Upper lobe of left lung (tissue), 6 donors: Measurements from ENCODE around the gene TRAF3. TPM values are rescaled to one million over a fixed set of nuclear protein-coding genes. Genes with fewer than 3 reads are reported as not detected.
A peak's percentile ranks its signal among the peaks of the same experiment; 100 is the strongest.

Experiments
- ATAC-seq, 2 donors: fragments of 200-7000 bp; cut with Tn5 transposase; one replicate each; pipeline ENCODE4 v1.9.1; 2022; ENCODE audit warnings: mild to moderate bottlenecking in 2 of 2, moderate library complexity in 2 of 2; ENCODE audit not compliant: low FRiP score in 2 of 2
- DNase-seq, 2 donors: peaks; one replicate each; pipeline ENCODE4 v3.0.0-alpha.2; 2019 to 2020
- H3K27ac ChIP-seq, 4 donors: fragments of 200-600 bp; sonication (generic); one replicate each; pipeline ENCODE4 v1.5.1; 2016 to 2019
- H3K27me3 ChIP-seq, 4 donors: fragments of 200-600 bp; sonication (generic); one replicate each; pipeline ENCODE4 v1.5.1; 2017 to 2019
- H3K36me3 ChIP-seq, 4 donors: fragments of 200-600 bp; sonication (generic); one replicate each; pipeline ENCODE4 v1.5.1; 2016 to 2019
- H3K4me1 ChIP-seq, 4 donors: fragments of 200-600 bp; sonication (generic); one replicate each; pipeline ENCODE4 v1.5.1; 2018 to 2019
- H3K4me3 ChIP-seq, 4 donors: fragments of 200-600 bp; sonication (generic); one replicate each; pipeline ENCODE4 v1.5.1; 2017 to 2019; ENCODE audit warnings: mild to moderate bottlenecking in 2 of 4, moderate library complexity in 1 of 4
- H3K9me3 ChIP-seq, 4 donors: fragments of 200-600 bp; sonication (generic); one replicate each; pipeline ENCODE4 v1.5.1; 2018 to 2019
- CTCF ChIP-seq, 6 experiments: fragments of 450-650 bp in 4 of 6; fragments of 200-600 bp in 2 of 6; sonication (generic) in 2 of 6; IDR thresholded peaks; one replicate each; pipeline ENCODE4 v1.5.1; 2016 to 2019; ENCODE audit warnings: antibody characterized with exemption in 6 of 6
- EP300 ChIP-seq, 4 donors: sonication (generic); formaldehyde crosslinking; IDR thresholded peaks; one replicate each; pipeline ENCODE4 v1.5.1; 2017; ENCODE audit warnings: antibody characterized with exemption in 4 of 4, control low read depth in 2 of 4
- POLR2A ChIP-seq, 4 donors: fragments of 450-650 bp; IDR thresholded peaks; one replicate each; pipeline ENCODE4 v1.5.1; 2016 to 2017; ENCODE audit warnings: antibody characterized with exemption in 4 of 4, mild to moderate bottlenecking in 2 of 4
- POLR2AphosphoS5 ChIP-seq, 2 donors: sonication (generic); formaldehyde crosslinking; IDR thresholded peaks; one replicate each; pipeline ENCODE4 v1.5.1; 2017; ENCODE audit warnings: antibody characterized with exemption in 2 of 2
- WGBS, 2 donors: methylation state at CpG; one replicate each; pipeline ENCODE4 v1.1.5; 2017 to 2018; 5-methylcytosine and 5-hydroxymethylcytosine counted together
- total RNA-seq, 6 donors: library from RNA; depleted of rRNA in 4 of 6; stranded (reverse); fragments of >200 nt in 4 of 6; gene quantifications; one replicate each; pipeline versions ENCODE4 v1.1.0 to v1.2.1, GENCODE V29; 2016 to 2021
- donor health status: DM: no; HTN: no; CAD: no; lungs with moderate emphysema.
- donor health status: DM: no; HTN: yes; CAD: no; lungs with severe emphysema.

The TRAF3 gene
- total RNA-seq, 6 donors from 2014 or later = 14.7 to 45.4 (median 22.1) TPM

- TF ChIP-seq POLR2AphosphoS5 (IDR thresholded peaks at IDR 0.05) (no peak), CTCF (IDR thresholded peaks at IDR 0.05) (no peak), POLR2A (IDR thresholded peaks at IDR 0.05) (no peak), EP300 (IDR thresholded peaks at IDR 0.05) (no peak)
- Histone ChIP-seq H3K9me3 (no peaks in the 10 kb centered on the region), H3K4me3 (no peak overlapping the region), H3K4me1 (no peaks in the 10 kb centered on the region), H3K27me3 (no peaks in the 10 kb centered on the region), H3K36me3 (peaks cover 3 to 29% (median 14%) of the 10 kb centered on the region in 4 donors), H3K27ac (no peak overlapping the region)
- WGBS, 2 donors = 91 to 92% methylated on average over 12 of the region's 12 CpGs
- ATAC-seq = no peak
- no peak for DNase-seq
Observed at GRCh38 chr14:102734436-102734835, 42.8 kb upstream of the TRAF3 start.

- Histone ChIP-seq H3K9me3 (peaks cover 0 to 15% (median 6%) of the 10 kb centered on the region in 4 donors), H3K27me3 (no peaks in the 10 kb centered on the region), H3K27ac (no peak overlapping the region), H3K36me3 (peaks cover 0 to 20% (median 2%) of the 10 kb centered on the region in 4 donors), H3K4me1 (no peaks in the 10 kb centered on the region), H3K4me3 (no peak overlapping the region)
- ATAC-seq = no peak
- TF ChIP-seq EP300 (IDR thresholded peaks at IDR 0.05) (no peak), CTCF (IDR thresholded peaks at IDR 0.05) (no peak), POLR2AphosphoS5 (IDR thresholded peaks at IDR 0.05) (no peak), POLR2A (IDR thresholded peaks at IDR 0.05) (no peak)
- 93 to 94% methylated on average over 3 of the region's 3 CpGs for WGBS, 2 donors
- peak in 1 of 2 donors; percentile 6 for DNase-seq
Observed at GRCh38 chr14:102736956-102737355, 40.3 kb upstream of the TRAF3 start.

DNA sequence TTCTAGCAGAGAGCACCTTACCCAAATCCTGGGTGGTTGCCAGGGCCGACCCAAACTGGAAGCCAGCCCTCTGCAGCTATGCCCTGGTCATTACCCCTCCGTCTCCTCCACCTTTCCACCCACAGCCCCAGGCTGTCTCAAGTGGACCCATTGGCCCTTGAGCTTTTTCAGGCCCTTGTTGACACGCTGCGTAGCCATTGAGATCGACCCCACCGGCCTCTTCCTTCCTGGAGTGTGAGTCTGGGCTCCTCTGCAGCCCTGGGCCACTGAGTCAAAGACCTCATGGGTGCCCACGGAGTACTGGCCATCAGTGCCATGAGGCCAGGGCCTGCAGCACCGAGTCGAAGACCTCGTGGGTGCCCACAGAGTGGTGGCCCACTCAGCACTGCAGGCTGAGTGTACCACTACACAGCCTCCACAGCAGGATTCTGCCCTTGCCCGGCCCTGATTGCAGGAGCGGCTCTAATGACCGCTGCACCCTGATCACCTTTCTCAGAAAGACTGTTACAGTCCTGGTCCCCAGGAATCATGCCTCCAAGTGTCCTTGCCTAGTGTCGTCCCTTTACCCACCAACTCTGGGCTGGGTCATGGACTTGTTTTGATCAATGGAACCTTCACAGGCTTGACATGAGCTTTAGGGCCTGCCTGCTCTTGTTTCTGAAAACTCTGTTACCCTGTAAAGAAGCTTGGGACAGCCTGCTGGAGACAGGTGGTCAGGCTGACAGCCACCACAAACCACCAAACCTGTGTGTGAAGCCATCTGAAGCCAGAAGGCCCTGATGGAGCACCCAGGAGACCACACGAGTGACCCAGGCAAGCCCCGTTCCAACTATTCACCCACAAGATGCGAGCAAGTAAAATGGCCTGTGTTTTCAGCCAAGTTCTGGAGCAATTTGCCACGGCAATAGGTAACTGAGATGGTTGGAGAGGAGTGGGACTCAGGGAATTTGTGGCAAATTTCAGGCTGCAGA is 39.6 kb upstream of the TRAF3 start:
- ATAC-seq (peak in 1 of 2 donors; percentile 13), DNase-seq (peak in 1 of 2 donors; percentile 15)

DNA sequence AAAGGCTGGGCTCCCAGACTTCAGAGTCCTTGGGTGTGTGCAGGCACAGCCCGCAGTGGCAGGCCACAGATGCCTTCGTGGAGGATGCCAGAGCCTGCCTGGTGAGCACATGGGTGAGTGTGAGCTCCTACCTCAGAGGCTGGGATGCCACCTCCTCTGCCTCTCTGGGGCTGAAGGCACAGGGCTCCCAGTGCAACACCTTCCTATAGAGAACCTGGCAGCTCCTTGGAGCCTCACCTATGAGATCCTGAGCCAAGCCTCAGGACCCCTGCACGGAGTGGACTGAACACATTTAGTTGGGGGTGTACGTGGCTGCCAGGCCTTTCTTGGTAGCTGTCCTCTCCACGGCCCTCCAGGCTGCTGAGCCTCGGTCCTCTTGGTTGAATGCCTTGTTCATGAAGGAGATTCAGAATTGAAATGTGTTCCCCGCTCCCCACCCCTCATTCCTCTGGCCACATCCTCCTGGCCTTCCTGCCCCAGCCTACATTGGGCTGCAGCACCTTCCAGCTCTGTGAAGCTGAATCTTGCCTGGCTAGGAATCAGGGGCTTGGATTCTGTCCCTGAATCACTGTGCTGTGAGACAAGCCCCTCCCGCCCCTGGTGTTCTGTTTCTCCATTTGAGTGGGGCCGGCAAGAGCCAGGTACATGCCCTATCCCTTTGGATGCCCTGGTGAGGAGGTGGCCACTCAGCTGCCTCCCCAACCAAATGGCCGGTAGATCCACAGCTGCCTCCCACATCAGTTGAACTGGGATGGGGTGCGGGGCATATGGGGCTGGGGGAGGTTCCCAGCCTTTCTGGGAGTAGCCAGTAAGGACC is 38.7 kb upstream of the TRAF3 start:
- no peak overlapping the region for H3K27ac ChIP-seq
- H3K9me3 ChIP-seq = peaks cover 0 to 16% (median 8%) of the 10 kb centered on the region in 4 donors
- no peak overlapping the region for H3K4me3 ChIP-seq
- peaks cover 0 to 7% (median 1%) of the 10 kb centered on the region in 4 donors for H3K36me3 ChIP-seq
- H3K4me1 ChIP-seq = no peaks in the 10 kb centered on the region
- DNase-seq = peak in 1 of 2 donors; percentile 10
- H3K27me3 ChIP-seq = no peaks in the 10 kb centered on the region
- 95% methylated on average over 8 to 10 of the region's 11 CpGs for WGBS, 2 donors
- peak in 1 of 2 donors; percentile 5 for ATAC-seq
- no peak for TF ChIP-seq POLR2AphosphoS5 (IDR thresholded peaks at IDR 0.05)
- no peak for TF ChIP-seq EP300 (IDR thresholded peaks at IDR 0.05)
- no peak for TF ChIP-seq POLR2A (IDR thresholded peaks at IDR 0.05)
- no peak for TF ChIP-seq CTCF (IDR thresholded peaks at IDR 0.05)

More for the DNA sequence above, 39.6 kb upstream of the TRAF3 start:
- 93 to 95% methylated on average over 13 to 18 of the region's 18 CpGs for WGBS, 2 donors
- Histone ChIP-seq H3K4me1 (no peaks in the 10 kb centered on the region), H3K36me3 (peaks cover 0 to 14% (median 2%) of the 10 kb centered on the region in 4 donors), H3K27me3 (no peaks in the 10 kb centered on the region), H3K27ac (no peak overlapping the region), H3K9me3 (peaks cover 0 to 16% (median 8%) of the 10 kb centered on the region in 4 donors), H3K4me3 (no peak overlapping the region)
- TF ChIP-seq POLR2AphosphoS5 (IDR thresholded peaks at IDR 0.05) (no peak), EP300 (IDR thresholded peaks at IDR 0.05) (no peak), POLR2A (IDR thresholded peaks at IDR 0.05) (no peak), CTCF (IDR thresholded peaks at IDR 0.05) (no peak)
